ENCODE results near the gene NDUFB10. TPM values are rescaled to one million over a fixed set of nuclear protein-coding genes. Genes with fewer than 3 reads are reported as not detected.

The NDUFB10 gene
- total and polyA plus RNA-seq, 10 of the 15 experiments (the other 5 are each of a cell fraction or from before 2014, with no cell fraction given): 52.2 to 319 (median 130) TPM

DNA sequence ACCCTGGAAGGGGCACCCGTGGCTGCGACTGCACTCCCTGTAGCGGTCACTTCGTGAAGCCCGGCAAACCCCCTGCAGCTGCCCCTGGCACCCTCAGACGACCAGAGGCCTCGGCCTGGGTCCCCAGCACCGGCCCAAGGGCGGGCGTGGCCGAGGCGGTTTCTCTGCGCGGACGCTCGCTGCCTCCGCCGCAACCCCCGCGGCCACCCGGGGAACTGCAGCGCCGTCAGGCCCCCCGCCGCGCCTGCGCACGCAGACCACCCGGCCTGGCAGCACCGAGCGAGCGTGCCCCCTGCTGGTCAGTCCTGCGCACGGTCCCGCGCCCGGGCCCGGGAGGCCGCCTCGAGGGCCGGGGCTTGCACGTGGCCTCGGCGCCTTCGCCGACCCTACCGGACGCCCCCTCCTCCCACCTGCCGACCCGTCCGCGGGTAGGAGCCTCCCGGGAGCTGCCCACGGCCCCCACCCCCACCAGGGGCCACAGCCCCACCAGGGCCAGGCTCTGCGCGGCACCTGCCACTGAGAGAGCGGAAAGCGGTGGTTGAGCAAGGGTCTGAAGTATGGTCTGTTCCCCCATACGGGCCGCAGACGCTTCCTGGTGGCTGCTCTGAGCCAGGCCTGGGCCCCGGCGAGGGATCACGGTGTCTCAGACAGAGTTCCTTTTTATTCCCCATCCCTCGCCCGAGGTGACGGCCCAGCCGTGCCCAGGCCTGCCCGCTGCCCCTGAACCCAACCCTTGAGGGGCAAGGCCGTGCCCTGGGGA, 29.6 kb upstream of the NDUFB10 start (continued):
- TF ChIP-seq, protein P1, sequence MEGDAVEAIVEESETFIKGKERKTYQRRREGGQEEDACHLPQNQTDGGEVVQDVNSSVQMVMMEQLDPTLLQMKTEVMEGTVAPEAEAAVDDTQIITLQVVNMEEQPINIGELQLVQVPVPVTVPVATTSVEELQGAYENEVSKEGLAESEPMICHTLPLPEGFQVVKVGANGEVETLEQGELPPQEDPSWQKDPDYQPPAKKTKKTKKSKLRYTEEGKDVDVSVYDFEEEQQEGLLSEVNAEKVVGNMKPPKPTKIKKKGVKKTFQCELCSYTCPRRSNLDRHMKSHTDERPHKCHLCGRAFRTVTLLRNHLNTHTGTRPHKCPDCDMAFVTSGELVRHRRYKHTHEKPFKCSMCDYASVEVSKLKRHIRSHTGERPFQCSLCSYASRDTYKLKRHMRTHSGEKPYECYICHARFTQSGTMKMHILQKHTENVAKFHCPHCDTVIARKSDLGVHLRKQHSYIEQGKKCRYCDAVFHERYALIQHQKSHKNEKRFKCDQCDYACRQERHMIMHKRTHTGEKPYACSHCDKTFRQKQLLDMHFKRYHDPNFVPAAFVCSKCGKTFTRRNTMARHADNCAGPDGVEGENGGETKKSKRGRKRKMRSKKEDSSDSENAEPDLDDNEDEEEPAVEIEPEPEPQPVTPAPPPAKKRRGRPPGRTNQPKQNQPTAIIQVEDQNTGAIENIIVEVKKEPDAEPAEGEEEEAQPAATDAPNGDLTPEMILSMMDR (IDR thresholded peaks at IDR 0.05 in 2 of 3, conservative IDR thresholded peaks at IDR 0.05 in 1 of 3; ENCODE audit: control insufficient read depth in 2 of 3, extremely low read depth in 1 of 3, insufficient read depth in 1 of 3, low read depth in 3 of 3, low read length in 3 of 3): peak; percentile 79 to 97 (median 94); a peak in 4 of 6 replicates
- TF ChIP-seq ZNF207 (IDR thresholded peaks at IDR 0.05; ENCODE audit: borderline replicate concordance) (peak; percentile 60; the same call in 1 of the 2 replicates), ZZZ3 (IDR thresholded peaks at IDR 0.05; ENCODE audit: control insufficient read depth, insufficient read length, low read depth) (no peak), ZNF24 (IDR thresholded peaks at IDR 0.05) (0 out of 2 replicates have a peak, but pooled peaks have one; percentile 62), NBN (IDR thresholded peaks at IDR 0.05) (no peak), RUNX3 (IDR thresholded peaks at IDR 0.05; ENCODE audit: low read length) (peak; percentile 38), CREB1 (IDR thresholded peaks at IDR 0.05; ENCODE audit: low read depth) (no peak), SP1 (IDR thresholded peaks at IDR 0.05; ENCODE audit: low read depth, low read length) (peak; percentile 29), RAD21 (IDR thresholded peaks at IDR 0.05; ENCODE audit: insufficient read depth, low read depth, low read length) (peak; percentile 67), NFIC (IDR thresholded peaks at IDR 0.05; ENCODE audit: low read depth, low read length) (no peak), ZSCAN29 (IDR thresholded peaks at IDR 0.05) (peak; percentile 70; the same call in 1 of the 2 replicates), LARP7 (IDR thresholded peaks at IDR 0.05) (peak; percentile 92), EGR1 (IDR thresholded peaks at IDR 0.05; ENCODE audit: borderline replicate concordance in 1 of 2, low read depth in 2 of 2, low read length in 2 of 2) (0 out of 3 replicates have a peak, but pooled peaks of 1 of the 2 experiments have one; percentile 46), BHLHE40 (IDR thresholded peaks at IDR 0.05; ENCODE audit: borderline replicate concordance in 1 of 2, low read depth in 2 of 2, low read length in 1 of 2) (peak; percentile 60 to 91; a peak in 3 of 4 replicates), ESRRA (IDR thresholded peaks at IDR 0.05; ENCODE audit: low read length) (no peak)
- TF ChIP-seq, protein P2, sequence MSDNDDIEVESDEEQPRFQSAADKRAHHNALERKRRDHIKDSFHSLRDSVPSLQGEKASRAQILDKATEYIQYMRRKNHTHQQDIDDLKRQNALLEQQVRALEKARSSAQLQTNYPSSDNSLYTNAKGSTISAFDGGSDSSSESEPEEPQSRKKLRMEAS (IDR thresholded peaks at IDR 0.05; ENCODE audit: low read depth, low read length): peak; percentile 88
- TF ChIP-seq, protein P3, sequence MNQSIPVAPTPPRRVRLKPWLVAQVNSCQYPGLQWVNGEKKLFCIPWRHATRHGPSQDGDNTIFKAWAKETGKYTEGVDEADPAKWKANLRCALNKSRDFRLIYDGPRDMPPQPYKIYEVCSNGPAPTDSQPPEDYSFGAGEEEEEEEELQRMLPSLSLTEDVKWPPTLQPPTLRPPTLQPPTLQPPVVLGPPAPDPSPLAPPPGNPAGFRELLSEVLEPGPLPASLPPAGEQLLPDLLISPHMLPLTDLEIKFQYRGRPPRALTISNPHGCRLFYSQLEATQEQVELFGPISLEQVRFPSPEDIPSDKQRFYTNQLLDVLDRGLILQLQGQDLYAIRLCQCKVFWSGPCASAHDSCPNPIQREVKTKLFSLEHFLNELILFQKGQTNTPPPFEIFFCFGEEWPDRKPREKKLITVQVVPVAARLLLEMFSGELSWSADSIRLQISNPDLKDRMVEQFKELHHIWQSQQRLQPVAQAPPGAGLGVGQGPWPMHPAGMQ (IDR thresholded peaks at IDR 0.05; ENCODE audit: borderline replicate concordance): no peak
- TF ChIP-seq, protein P4, sequence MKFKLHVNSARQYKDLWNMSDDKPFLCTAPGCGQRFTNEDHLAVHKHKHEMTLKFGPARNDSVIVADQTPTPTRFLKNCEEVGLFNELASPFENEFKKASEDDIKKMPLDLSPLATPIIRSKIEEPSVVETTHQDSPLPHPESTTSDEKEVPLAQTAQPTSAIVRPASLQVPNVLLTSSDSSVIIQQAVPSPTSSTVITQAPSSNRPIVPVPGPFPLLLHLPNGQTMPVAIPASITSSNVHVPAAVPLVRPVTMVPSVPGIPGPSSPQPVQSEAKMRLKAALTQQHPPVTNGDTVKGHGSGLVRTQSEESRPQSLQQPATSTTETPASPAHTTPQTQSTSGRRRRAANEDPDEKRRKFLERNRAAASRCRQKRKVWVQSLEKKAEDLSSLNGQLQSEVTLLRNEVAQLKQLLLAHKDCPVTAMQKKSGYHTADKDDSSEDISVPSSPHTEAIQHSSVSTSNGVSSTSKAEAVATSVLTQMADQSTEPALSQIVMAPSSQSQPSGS (IDR thresholded peaks at IDR 0.05; ENCODE audit: low read length): no peak
- TF ChIP-seq, protein P5, sequence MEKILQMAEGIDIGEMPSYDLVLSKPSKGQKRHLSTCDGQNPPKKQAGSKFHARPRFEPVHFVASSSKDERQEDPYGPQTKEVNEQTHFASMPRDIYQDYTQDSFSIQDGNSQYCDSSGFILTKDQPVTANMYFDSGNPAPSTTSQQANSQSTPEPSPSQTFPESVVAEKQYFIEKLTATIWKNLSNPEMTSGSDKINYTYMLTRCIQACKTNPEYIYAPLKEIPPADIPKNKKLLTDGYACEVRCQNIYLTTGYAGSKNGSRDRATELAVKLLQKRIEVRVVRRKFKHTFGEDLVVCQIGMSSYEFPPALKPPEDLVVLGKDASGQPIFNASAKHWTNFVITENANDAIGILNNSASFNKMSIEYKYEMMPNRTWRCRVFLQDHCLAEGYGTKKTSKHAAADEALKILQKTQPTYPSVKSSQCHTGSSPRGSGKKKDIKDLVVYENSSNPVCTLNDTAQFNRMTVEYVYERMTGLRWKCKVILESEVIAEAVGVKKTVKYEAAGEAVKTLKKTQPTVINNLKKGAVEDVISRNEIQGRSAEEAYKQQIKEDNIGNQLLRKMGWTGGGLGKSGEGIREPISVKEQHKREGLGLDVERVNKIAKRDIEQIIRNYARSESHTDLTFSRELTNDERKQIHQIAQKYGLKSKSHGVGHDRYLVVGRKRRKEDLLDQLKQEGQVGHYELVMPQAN (conservative IDR thresholded peaks at IDR 0.05): peak; percentile 55; the same call in 1 of the 2 replicates

All from GM12878 (cell line).